Transverse colon (tissue), 4 donors: ENCODE data around the gene PKNOX1.

Source experiments
- EP300 ChIP-seq: sonication (generic); formaldehyde crosslinking; IDR thresholded peaks from one replicate; pipeline ENCODE4 v1.6.1; 2017; ENCODE audit warnings: antibody characterized with exemption, low read depth
- POLR2A ChIP-seq: fragments of 450-650 bp; IDR thresholded peaks from one replicate; pipeline ENCODE4 v1.6.1; 2016; ENCODE audit warnings: antibody characterized with exemption, mild to moderate bottlenecking, moderate library complexity
- POLR2AphosphoS5 ChIP-seq, 3 donors: sonication (generic); formaldehyde crosslinking; IDR thresholded peaks; one replicate each; pipeline ENCODE4 v1.6.1; 2016; ENCODE audit warnings: antibody characterized with exemption in 3 of 3
- TF ChIP-seq, protein P1 (sequence below), 5 experiments: fragments of 200-600 bp in 3 of 5; fragments of 450-650 bp in 2 of 5; sonication (generic) in 3 of 5; IDR thresholded peaks; 1 replicate in 2 of 5; 2 replicates in 3 of 5; pipeline ENCODE4 v1.5.1; 2016 to 2017; ENCODE audit warnings: antibody characterized with exemption in 5 of 5, inconsistent platforms in 3 of 5, mild to moderate bottlenecking in 2 of 5, moderate library complexity in 1 of 5

DNA sequence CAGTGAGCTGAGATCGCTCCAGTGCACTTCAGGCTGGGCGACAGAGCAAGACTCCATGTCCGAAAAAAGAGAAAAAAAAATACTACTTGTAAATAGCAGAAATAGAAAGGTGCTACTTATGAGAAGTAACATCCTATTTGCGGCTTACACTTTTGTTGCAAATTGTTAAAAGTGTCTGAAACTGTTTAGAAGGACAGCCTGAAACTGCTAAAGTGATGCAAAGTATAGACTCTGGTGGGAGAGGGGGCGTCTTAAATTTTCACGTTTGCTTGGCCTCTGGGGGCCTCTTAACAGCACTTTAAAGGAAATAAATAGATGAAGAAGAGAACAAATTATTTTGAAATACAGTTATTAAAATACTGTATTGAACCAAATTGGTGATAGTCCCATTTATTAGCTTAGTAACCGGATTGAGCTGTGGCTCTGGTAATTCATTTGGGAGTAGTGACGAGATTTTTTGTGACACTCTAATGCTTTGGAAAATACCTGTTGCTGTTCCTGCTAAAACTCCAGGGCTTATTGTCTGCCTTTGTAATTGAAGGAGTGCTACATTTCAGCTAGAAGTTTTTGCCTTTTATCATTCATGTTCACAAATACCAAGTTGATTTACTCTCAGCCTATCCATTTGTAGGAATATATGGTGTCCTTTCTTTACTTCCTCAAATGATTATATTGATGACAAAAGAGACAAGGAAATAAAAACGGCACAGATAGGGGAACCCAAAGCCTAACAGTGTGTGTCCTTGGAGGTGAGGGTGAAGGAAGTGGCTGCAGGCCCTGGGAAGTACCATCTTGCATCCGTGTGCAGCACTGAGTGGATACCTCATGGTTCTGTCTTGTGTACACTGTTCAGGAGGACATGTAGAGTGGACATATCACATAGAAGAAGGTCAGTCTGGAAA lies 6.2 kb downstream of the PKNOX1 start:
- no peak for TF ChIP-seq POLR2A
- no peak for TF ChIP-seq EP300
- TF ChIP-seq, protein P1, sequence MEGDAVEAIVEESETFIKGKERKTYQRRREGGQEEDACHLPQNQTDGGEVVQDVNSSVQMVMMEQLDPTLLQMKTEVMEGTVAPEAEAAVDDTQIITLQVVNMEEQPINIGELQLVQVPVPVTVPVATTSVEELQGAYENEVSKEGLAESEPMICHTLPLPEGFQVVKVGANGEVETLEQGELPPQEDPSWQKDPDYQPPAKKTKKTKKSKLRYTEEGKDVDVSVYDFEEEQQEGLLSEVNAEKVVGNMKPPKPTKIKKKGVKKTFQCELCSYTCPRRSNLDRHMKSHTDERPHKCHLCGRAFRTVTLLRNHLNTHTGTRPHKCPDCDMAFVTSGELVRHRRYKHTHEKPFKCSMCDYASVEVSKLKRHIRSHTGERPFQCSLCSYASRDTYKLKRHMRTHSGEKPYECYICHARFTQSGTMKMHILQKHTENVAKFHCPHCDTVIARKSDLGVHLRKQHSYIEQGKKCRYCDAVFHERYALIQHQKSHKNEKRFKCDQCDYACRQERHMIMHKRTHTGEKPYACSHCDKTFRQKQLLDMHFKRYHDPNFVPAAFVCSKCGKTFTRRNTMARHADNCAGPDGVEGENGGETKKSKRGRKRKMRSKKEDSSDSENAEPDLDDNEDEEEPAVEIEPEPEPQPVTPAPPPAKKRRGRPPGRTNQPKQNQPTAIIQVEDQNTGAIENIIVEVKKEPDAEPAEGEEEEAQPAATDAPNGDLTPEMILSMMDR (IDR thresholded peaks at IDR 0.05) = no peak
- no peak for TF ChIP-seq POLR2AphosphoS5 (IDR thresholded peaks at IDR 0.05)
